ENCODE measurements around the gene SLC35G2.

GRCh38 chr3:136772709-136773108 lies 46.2 kb upstream of the SLC35G2 start:
- TF ChIP-seq CTCF (conservative IDR thresholded peaks at IDR 0.05; ENCODE audit: low read depth, low read length), result no peak
- no peak for TF ChIP-seq EZH2phosphoT487 (IDR thresholded peaks at IDR 0.05; ENCODE audit: borderline replicate concordance, low read length)

Measured in PC-3 (cell line).